HepG2 (cell line): ENCODE data around the gene IFITM5. TPM values are rescaled to one million over a fixed set of nuclear protein-coding genes. Genes with fewer than 3 reads are reported as not detected.

Experiments used
- CBFB ChIP-seq: sonication (generic); formaldehyde crosslinking; IDR thresholded peaks from 2 replicates; pipeline ENCODE4 v1.4.0; 2020; ENCODE audit warnings: missing genetic modification reagents
- LBX2 ChIP-seq: sonication (generic); formaldehyde crosslinking; IDR thresholded peaks from 2 replicates; pipeline ENCODE4 v1.5.0; 2020; ENCODE audit warnings: missing genetic modification reagents, mild to moderate bottlenecking, borderline replicate concordance
- TBX2 ChIP-seq: sonication (generic); formaldehyde crosslinking; IDR thresholded peaks from 2 replicates; pipeline ENCODE4 v1.5.0; 2020; ENCODE audit warnings: missing genetic modification reagents, mild to moderate bottlenecking, borderline replicate concordance
- TP53 ChIP-seq: sonication (generic); formaldehyde crosslinking; conservative IDR thresholded peaks from 2 replicates; pipeline ENCODE4 v1.4.0; 2020; ENCODE audit warnings: missing genetic modification reagents
- ZBTB1 ChIP-seq: sonication (generic); formaldehyde crosslinking; IDR thresholded peaks from 2 replicates; pipeline ENCODE4 v1.4.0; 2020; ENCODE audit warnings: missing genetic modification reagents, borderline replicate concordance
- ZNF619 ChIP-seq: sonication (generic); formaldehyde crosslinking; IDR thresholded peaks from 2 replicates; pipeline ENCODE4 v1.4.0; 2020; ENCODE audit warnings: mild to moderate bottlenecking, missing genetic modification reagents
- ZNF773 ChIP-seq: sonication (generic); formaldehyde crosslinking; IDR thresholded peaks from 2 replicates; pipeline ENCODE4 v1.4.0; 2020; ENCODE audit warnings: missing genetic modification reagents, borderline replicate concordance
- polyA plus RNA-seq, 8 experiments: library from polyadenylated mRNA; depleted of rRNA in 3 of 8; stranded (reverse) in 7 of 8; unstranded in 1 of 8; fragments of >200 nt; fragmentation: Illumina TruSeq in 4 of 8; extraction: Trizol in 4 of 8; gene quantifications; 2 replicates each; pipeline versions ENCODE4 v1.2.1 to v1.2.3, GENCODE V29; 2011 to 2016; ENCODE audit warnings: low read depth in 4 of 8, missing spikeins in 1 of 8, mixed read lengths in 1 of 8; ENCODE audit not compliant: insufficient read depth in 1 of 8
- total RNA-seq, 5 experiments: library from RNA; depleted of rRNA; stranded (reverse); fragments of >200 nt; fragmentation: Illumina TruSeq; extraction: Trizol; gene quantifications; 2 replicates each; pipeline ENCODE4 v1.2.3, GENCODE V29; 2016; ENCODE audit warnings: low read depth in 1 of 5
- TF ChIP-seq, protein P1 (sequence below): sonication (generic); formaldehyde crosslinking; conservative IDR thresholded peaks from 2 replicates; pipeline ENCODE4 v1.4.0; 2020; ENCODE audit warnings: missing genetic modification reagents
- TF ChIP-seq, protein P2 (sequence below): sonication (generic); formaldehyde crosslinking; IDR thresholded peaks from 2 replicates; pipeline ENCODE4 v1.5.0; 2020; ENCODE audit warnings: missing genetic modification reagents, mild to moderate bottlenecking, borderline replicate concordance
- TF ChIP-seq, protein P3 (sequence below): sonication (generic); formaldehyde crosslinking; IDR thresholded peaks from 2 replicates; pipeline ENCODE4 v1.9.0; 2022; ENCODE audit warnings: low read depth, missing genetic modification reagents
- TF ChIP-seq, protein P4 (sequence below), 2 experiments: fragments of 450-650 bp in 1 of 2; sonication (generic) in 1 of 2; formaldehyde crosslinking in 1 of 2; IDR thresholded peaks; 2 replicates each; pipeline versions ENCODE4 v1.6.1 to v1.8.0; 2016 to 2022; ENCODE audit warnings: antibody characterized with exemption in 1 of 2, mild to moderate bottlenecking in 1 of 2, missing genetic modification reagents in 1 of 2

Gene IFITM5
- total and polyA plus RNA-seq, 2 of the 13 experiments (the other 11 are each of a cell fraction or from before 2014, with no cell fraction given) = not detected

DNA sequence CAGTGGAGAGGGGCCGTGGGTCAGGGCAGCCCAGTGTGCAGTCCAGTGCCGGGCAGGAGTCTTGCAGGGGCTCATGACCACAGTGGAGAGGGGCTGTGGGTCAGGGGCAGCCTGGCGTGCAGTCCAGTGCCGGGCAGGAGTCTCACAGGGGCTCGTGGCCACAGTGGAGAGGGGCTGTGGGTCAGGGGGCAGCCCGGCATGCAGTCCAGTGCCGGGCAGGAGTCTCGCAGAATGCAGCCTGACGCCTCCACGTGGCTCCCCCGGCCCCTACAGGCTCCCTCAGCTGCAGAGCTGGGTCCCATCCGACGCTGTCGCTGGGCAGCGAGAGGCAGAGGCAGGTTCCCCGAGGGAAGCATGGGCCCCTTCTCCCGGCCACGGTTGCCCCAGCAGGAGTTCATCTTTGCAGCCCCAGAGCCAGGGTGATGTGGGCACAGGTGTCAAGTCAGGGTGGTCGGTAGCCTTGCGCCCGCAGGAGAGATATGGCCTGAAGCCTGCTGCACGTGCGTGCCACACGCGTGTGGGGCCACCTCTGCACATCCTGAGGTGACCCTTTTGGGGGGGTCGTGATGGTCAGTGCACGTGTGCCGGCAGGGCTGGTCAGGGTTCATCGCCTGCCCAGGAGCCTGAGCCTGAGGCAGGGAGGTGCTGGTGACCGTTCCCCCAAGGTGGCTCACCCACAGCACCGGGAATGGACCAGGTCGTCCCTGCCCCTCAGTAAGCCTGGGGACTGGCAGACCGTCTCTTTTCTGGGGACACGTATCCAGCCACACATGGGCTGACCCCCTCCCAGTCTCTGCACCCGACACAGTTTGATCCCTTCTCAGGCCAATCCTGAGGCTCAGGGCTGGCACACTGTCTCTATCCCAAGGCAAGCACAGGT is 2.9 kb downstream of the IFITM5 start (continued):
- TF ChIP-seq, protein P1, sequence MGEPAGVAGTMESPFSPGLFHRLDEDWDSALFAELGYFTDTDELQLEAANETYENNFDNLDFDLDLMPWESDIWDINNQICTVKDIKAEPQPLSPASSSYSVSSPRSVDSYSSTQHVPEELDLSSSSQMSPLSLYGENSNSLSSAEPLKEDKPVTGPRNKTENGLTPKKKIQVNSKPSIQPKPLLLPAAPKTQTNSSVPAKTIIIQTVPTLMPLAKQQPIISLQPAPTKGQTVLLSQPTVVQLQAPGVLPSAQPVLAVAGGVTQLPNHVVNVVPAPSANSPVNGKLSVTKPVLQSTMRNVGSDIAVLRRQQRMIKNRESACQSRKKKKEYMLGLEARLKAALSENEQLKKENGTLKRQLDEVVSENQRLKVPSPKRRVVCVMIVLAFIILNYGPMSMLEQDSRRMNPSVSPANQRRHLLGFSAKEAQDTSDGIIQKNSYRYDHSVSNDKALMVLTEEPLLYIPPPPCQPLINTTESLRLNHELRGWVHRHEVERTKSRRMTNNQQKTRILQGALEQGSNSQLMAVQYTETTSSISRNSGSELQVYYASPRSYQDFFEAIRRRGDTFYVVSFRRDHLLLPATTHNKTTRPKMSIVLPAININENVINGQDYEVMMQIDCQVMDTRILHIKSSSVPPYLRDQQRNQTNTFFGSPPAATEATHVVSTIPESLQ = no peak
- TF ChIP-seq LBX2 (CRISPR knock-in tag) = no peak
- TF ChIP-seq, protein P2, sequence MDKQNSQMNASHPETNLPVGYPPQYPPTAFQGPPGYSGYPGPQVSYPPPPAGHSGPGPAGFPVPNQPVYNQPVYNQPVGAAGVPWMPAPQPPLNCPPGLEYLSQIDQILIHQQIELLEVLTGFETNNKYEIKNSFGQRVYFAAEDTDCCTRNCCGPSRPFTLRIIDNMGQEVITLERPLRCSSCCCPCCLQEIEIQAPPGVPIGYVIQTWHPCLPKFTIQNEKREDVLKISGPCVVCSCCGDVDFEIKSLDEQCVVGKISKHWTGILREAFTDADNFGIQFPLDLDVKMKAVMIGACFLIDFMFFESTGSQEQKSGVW = no peak
- no peak for TF ChIP-seq TP53 (CRISPR knock-in tag)
- no peak for TF ChIP-seq ZNF773
- TF ChIP-seq TBX2 = 0 out of 2 replicates have a peak, but pooled peaks have one; percentile 16
- no peak for TF ChIP-seq CBFB (CRISPR knock-in tag)
- no peak for TF ChIP-seq ZNF619 (CRISPR knock-in tag)
- TF ChIP-seq, protein P3, sequence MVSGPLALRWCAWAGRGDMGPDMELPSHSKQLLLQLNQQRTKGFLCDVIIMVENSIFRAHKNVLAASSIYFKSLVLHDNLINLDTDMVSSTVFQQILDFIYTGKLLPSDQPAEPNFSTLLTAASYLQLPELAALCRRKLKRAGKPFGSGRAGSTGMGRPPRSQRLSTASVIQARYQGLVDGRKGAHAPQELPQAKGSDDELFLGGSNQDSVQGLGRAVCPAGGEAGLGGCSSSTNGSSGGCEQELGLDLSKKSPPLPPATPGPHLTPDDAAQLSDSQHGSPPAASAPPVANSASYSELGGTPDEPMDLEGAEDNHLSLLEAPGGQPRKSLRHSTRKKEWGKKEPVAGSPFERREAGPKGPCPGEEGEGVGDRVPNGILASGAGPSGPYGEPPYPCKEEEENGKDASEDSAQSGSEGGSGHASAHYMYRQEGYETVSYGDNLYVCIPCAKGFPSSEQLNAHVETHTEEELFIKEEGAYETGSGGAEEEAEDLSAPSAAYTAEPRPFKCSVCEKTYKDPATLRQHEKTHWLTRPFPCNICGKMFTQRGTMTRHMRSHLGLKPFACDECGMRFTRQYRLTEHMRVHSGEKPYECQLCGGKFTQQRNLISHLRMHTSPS (CRISPR knock-in tag) = no peak
- TF ChIP-seq, protein P4, sequence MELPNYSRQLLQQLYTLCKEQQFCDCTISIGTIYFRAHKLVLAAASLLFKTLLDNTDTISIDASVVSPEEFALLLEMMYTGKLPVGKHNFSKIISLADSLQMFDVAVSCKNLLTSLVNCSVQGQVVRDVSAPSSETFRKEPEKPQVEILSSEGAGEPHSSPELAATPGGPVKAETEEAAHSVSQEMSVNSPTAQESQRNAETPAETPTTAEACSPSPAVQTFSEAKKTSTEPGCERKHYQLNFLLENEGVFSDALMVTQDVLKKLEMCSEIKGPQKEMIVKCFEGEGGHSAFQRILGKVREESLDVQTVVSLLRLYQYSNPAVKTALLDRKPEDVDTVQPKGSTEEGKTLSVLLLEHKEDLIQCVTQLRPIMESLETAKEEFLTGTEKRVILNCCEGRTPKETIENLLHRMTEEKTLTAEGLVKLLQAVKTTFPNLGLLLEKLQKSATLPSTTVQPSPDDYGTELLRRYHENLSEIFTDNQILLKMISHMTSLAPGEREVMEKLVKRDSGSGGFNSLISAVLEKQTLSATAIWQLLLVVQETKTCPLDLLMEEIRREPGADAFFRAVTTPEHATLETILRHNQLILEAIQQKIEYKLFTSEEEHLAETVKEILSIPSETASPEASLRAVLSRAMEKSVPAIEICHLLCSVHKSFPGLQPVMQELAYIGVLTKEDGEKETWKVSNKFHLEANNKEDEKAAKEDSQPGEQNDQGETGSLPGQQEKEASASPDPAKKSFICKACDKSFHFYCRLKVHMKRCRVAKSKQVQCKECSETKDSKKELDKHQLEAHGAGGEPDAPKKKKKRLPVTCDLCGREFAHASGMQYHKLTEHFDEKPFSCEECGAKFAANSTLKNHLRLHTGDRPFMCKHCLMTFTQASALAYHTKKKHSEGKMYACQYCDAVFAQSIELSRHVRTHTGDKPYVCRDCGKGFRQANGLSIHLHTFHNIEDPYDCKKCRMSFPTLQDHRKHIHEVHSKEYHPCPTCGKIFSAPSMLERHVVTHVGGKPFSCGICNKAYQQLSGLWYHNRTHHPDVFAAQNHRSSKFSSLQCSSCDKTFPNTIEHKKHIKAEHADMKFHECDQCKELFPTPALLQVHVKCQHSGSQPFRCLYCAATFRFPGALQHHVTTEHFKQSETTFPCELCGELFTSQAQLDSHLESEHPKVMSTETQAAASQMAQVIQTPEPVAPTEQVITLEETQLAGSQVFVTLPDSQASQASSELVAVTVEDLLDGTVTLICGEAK (IDR thresholded peaks at IDR 0.05) = no peak
- TF ChIP-seq, protein P4 (CRISPR knock-in tag; IDR thresholded peaks at IDR 0.05) = no peak
- TF ChIP-seq ZBTB1 = no peak
- TF ChIP-seq, all 625 proteins: peak for 3
